HFFc6 (cell line): ENCODE results near the gene EPHX1. TPM values are rescaled to one million over a fixed set of nuclear protein-coding genes. Genes with fewer than 3 reads are reported as not detected.
"Not testable (repeated sequence)": the region's sequence is repeated elsewhere in the genome, so short reads cannot be mapped to it uniquely, and the experiment has no call there.

Experiments
- DNase-seq: peaks from one replicate; pipeline ENCODE4 v3.0.0-alpha.2; 2018
- H3K27ac Mint-ChIP-seq: 2 replicates; pipeline ENCODE4 v1.8.0; 2020; ENCODE audit warnings: mild to moderate bottlenecking, mixed read lengths
- H3K27me3 Mint-ChIP-seq: 2 replicates; pipeline ENCODE4 v1.8.0; 2021; ENCODE audit warnings: mild to moderate bottlenecking, moderate library complexity, mixed read lengths; ENCODE audit not compliant: insufficient read depth
- H3K36me3 Mint-ChIP-seq: 2 replicates; pipeline ENCODE4 v1.8.0; 2021; ENCODE audit warnings: low read depth, mixed read lengths
- H3K4me1 Mint-ChIP-seq: 2 replicates; pipeline ENCODE4 v1.8.0; 2020; ENCODE audit warnings: low read depth, mixed read lengths
- H3K4me3 Mint-ChIP-seq: 2 replicates; pipeline ENCODE4 v1.8.0; 2020; ENCODE audit warnings: mild to moderate bottlenecking, moderate library complexity, mixed read lengths
- H3K9me3 Mint-ChIP-seq: 2 replicates; pipeline ENCODE4 v1.8.0; 2020; ENCODE audit warnings: mild to moderate bottlenecking, mixed read lengths
- total RNA-seq, 6 experiments: library from RNA; stranded (reverse); fragmentation: NEBNext Ultra II Directional; extraction: Animal tissue kit (Norgen Biotek cat#: 25700); gene quantifications; 2 replicates in 1 of 6; 3 replicates in 5 of 6; pipeline ENCODE4 v1.2.3, GENCODE V29; 2021
- TF ChIP-seq, protein P1 (sequence below): fragments of 200-600 bp; sonication (generic); IDR thresholded peaks from 2 replicates; pipeline ENCODE4 v1.5.0; 2021; ENCODE audit warnings: antibody characterized with exemption, mild to moderate bottlenecking

EPHX1 gene
- total RNA-seq, 6 experiments from 2014 or later, result 30.3 to 38.7 (median 34.9) TPM

DNA sequence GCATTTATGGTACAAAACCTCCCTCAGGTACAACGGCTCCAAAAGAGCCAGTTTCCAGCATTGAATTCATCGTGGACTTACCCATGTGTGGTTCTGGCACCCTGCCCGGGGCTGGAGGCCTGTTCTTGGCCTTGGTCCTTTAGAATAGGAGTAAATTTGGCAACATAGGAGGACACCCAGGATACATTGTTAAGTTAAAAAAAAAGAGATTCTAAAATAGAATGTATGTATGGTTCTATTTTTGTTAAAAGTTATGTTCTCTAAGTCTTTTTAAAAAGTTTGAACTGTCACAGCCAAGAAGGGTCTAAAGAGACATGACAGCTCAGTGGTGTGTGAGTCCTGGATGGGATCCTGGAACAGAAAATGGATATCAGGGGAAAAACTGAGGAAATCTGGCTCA, 25.9 kb downstream of the EPHX1 start:
- DNase-seq, result no peak
- TF ChIP-seq, protein P1, sequence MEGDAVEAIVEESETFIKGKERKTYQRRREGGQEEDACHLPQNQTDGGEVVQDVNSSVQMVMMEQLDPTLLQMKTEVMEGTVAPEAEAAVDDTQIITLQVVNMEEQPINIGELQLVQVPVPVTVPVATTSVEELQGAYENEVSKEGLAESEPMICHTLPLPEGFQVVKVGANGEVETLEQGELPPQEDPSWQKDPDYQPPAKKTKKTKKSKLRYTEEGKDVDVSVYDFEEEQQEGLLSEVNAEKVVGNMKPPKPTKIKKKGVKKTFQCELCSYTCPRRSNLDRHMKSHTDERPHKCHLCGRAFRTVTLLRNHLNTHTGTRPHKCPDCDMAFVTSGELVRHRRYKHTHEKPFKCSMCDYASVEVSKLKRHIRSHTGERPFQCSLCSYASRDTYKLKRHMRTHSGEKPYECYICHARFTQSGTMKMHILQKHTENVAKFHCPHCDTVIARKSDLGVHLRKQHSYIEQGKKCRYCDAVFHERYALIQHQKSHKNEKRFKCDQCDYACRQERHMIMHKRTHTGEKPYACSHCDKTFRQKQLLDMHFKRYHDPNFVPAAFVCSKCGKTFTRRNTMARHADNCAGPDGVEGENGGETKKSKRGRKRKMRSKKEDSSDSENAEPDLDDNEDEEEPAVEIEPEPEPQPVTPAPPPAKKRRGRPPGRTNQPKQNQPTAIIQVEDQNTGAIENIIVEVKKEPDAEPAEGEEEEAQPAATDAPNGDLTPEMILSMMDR, result no peak
- H3K36me3 Mint-ChIP-seq, result peaks cover 4% of the 10 kb centered on the region; the same call in 1 of the 2 replicates
- H3K27me3 Mint-ChIP-seq, result peaks cover 2% of the 10 kb centered on the region; the same call in 1 of the 2 replicates
- H3K27ac Mint-ChIP-seq, result no peak overlapping the region
- no peaks in the 10 kb centered on the region for H3K4me1 Mint-ChIP-seq
- no peaks in the 10 kb centered on the region for H3K9me3 Mint-ChIP-seq
- no peak overlapping the region for H3K4me3 Mint-ChIP-seq

DNA sequence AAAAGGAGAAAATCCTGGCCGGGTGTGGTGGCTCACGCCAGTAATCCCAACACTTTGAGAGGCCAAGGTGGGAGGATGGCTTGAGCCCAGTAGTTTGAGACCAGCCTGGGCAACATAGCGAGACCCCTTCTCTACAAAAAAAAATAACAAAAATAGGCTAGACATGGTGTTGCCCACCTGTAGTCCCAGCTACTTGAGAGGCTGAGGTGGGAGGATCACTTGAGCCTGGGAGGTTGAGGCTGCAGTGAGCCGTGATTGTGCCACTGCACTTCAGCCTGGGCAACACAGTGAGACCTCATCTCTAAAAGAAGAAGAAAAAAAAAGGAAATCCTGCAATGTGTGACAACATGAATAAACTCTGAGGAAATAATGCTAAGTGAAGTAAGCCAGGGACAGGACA, 26.4 kb downstream of the EPHX1 start:
- not testable (repeated sequence) for H3K9me3 Mint-ChIP-seq, H3K4me1 Mint-ChIP-seq, H3K27ac Mint-ChIP-seq, H3K27me3 Mint-ChIP-seq, H3K4me3 Mint-ChIP-seq, H3K36me3 Mint-ChIP-seq, DNase-seq

DNA sequence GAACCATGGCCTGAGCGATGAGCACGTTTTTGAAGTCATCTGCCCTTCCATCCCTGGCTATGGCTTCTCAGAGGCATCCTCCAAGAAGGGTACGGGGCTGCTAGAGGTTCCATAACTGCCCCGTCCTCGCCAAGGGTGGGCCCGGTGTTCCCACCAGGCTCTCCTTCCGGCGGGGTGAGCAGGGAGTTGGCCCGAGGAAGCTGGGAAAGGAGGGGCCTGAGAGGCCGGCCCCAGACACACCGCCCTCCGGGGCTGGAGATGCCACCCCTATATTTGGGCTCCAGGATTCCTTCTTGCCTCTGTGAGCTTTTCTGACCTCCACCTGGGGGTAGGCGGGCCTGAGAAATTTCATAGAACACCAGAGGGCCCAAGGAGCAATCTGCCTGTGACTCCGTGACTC, 28.9 kb downstream of the EPHX1 start:
- Mint-ChIP-seq H3K4me1 (no peaks in the 10 kb centered on the region), H3K27ac (no peak overlapping the region), H3K27me3 (peaks cover 2% of the 10 kb centered on the region), H3K36me3 (no peaks in the 10 kb centered on the region; the same call in 1 of the 2 replicates), H3K9me3 (no peaks in the 10 kb centered on the region), H3K4me3 (no peak overlapping the region)
- TF ChIP-seq, protein P1, result no peak
- DNase-seq, result no peak

DNA sequence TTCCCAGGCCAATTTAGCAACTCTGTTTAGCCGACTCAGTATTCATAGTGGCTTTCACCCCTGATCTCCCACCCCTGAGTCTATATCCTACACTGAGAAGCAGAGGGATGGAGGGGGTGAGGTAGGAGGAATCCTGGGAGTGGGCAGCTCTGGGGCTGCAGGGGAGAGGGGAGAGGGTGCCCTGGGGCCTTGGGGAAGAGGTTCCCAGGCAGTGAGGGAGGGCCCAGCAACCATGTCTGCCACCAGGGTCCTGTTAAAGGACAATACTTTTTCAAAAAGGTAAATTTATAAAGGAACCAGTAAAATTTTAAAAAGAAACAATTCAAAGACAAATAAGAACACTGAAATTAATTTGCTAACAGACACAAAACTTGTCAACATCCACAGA, 30.3 kb downstream of the EPHX1 start:
- no peak for DNase-seq
- TF ChIP-seq, protein P1, result no peak
- Mint-ChIP-seq H3K36me3 (no peaks in the 10 kb centered on the region), H3K4me1 (no peaks in the 10 kb centered on the region), H3K27me3 (peaks cover 2% of the 10 kb centered on the region), H3K9me3 (no peaks in the 10 kb centered on the region), H3K27ac (no peak overlapping the region), H3K4me3 (no peak overlapping the region)

DNA sequence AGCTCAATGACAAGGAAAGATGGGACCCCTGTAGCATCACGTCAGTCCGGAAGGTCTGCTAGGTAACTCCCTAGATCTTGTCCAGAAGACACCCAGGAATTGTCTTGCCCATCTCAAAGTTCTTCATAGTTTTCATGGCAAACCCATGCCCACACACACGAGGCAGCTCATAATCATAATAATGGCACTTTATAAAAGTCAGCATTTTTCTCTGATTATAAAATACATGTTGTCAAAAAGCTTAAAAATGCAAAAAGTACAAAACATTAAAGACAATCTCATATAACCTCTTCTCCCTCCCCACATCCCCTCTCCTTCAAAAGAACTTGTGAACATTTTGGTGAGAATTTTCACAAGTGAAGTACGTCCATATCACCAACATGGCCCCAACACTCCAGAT, 30.8 kb downstream of the EPHX1 start:
- H3K9me3 Mint-ChIP-seq, result no peaks in the 10 kb centered on the region
- H3K4me3 Mint-ChIP-seq, result no peak overlapping the region

DNA sequence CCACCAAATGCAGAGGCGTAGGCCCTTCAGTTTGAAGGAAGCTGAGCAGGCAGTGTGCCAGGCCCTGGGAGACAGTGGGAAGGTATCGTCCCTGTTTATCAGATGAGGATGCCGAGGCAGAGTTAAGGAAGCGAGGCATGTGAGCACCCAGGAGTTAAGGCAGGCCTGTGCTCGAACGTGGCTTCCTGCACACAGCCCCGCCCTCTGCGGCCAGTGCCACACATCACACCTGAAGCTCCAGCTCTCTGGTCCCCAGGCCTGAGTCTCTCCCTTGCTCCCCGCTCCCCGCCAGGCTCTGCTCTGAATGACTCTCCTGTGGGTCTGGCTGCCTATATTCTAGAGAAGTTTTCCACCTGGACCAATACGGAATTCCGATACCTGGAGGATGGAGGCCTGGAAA, 32.1 kb downstream of the EPHX1 start:
- peaks cover 2% of the 10 kb centered on the region for H3K27me3 Mint-ChIP-seq
- H3K4me1 Mint-ChIP-seq, result no peaks in the 10 kb centered on the region
- no peaks in the 10 kb centered on the region for H3K9me3 Mint-ChIP-seq
- H3K36me3 Mint-ChIP-seq, result no peaks in the 10 kb centered on the region
- H3K27ac Mint-ChIP-seq, result no peak overlapping the region
- H3K4me3 Mint-ChIP-seq, result no peak overlapping the region
- no peak for DNase-seq
- TF ChIP-seq, protein P1, result no peak

More for the DNA sequence above, 30.8 kb downstream of the EPHX1 start:
- no peaks in the 10 kb centered on the region for H3K36me3 Mint-ChIP-seq
- no peak overlapping the region for H3K27ac Mint-ChIP-seq
- H3K4me1 Mint-ChIP-seq, result no peaks in the 10 kb centered on the region
- peaks cover 2% of the 10 kb centered on the region for H3K27me3 Mint-ChIP-seq
- TF ChIP-seq, protein P1, result no peak
- DNase-seq, result no peak
